GF-D8 (cell line): ENCODE data around the gene PPDPF.

Source experiments
- DNase-seq: peaks from one replicate; lab custom pipeline; 2025; lab: John Stamatoyannopoulos, UW

Gene PPDPF

GRCh38 chr20:63538204-63539091, 17.9 kb downstream of the PPDPF start:
- no peak for DNase-seq

GRCh38 chr20:63539092-63539430, 18.5 kb downstream of the PPDPF start:
- no peak for DNase-seq

- no peak for DNase-seq
Observed at GRCh38 chr20:63539441-63540370, 19.1 kb downstream of the PPDPF start.

GRCh38 chr20:63540417-63541186, 20.0 kb downstream of the PPDPF start:
- no peak for DNase-seq

GRCh38 chr20:63541371-63541770, 20.8 kb downstream of the PPDPF start:
- DNase-seq = no peak

GRCh38 chr20:63542031-63542559, 21.5 kb downstream of the PPDPF start:
- DNase-seq = no peak

GRCh38 chr20:63542696-63543095, 22.1 kb downstream of the PPDPF start:
- DNase-seq = no peak

- DNase-seq = no peak
Observed at GRCh38 chr20:63543131-63543530, 22.6 kb downstream of the PPDPF start.

GRCh38 chr20:63543733-63544132, 23.2 kb downstream of the PPDPF start:
- DNase-seq = no peak

- no peak for DNase-seq
Observed at GRCh38 chr20:63544241-63544957, 23.8 kb downstream of the PPDPF start.

- no peak for DNase-seq
Observed at GRCh38 chr20:63544958-63545516, 24.5 kb downstream of the PPDPF start.

GRCh38 chr20:63545814-63546213, 25.2 kb downstream of the PPDPF start:
- no peak for DNase-seq

- no peak for DNase-seq
Observed at GRCh38 chr20:63546256-63546955, 25.8 kb downstream of the PPDPF start.

GRCh38 chr20:63546956-63547724, 26.6 kb downstream of the PPDPF start:
- no peak for DNase-seq

- no peak for DNase-seq
Observed at GRCh38 chr20:63547725-63548480, 27.3 kb downstream of the PPDPF start, which contains the start of gene SRMS. SRMS (minus strand) TSS chr20:63547749; CDS start chr20:63547463, 286 bp downstream.

GRCh38 chr20:63548542-63548941, 28.0 kb downstream of the PPDPF start:
- no peak for DNase-seq

- DNase-seq = no peak
Observed at GRCh38 chr20:63549019-63549418, 28.5 kb downstream of the PPDPF start.

GRCh38 chr20:63549679-63550282, 29.2 kb downstream of the PPDPF start:
- DNase-seq = no peak
